Colonic mucosa (tissue), 4 donors: Measurements from ENCODE around the gene NUP62. TPM values are rescaled to one million over a fixed set of nuclear protein-coding genes. Genes with fewer than 3 reads are reported as not detected.

Experiments
- DNase-seq: peaks from one replicate; pipeline ENCODE4 v3.0.0-alpha.2; 2020
- H3K27ac ChIP-seq: fragments of 200-600 bp; one replicate; pipeline ENCODE4 v1.8.0; 2021
- H3K27me3 ChIP-seq: fragments of 200-600 bp; one replicate; pipeline ENCODE4 v1.8.0; 2021
- H3K36me3 ChIP-seq: fragments of 200-600 bp; one replicate; pipeline ENCODE4 v1.8.0; 2021
- H3K4me1 ChIP-seq: fragments of 200-600 bp; one replicate; pipeline ENCODE4 v1.8.0; 2021; ENCODE audit warnings: mild to moderate bottlenecking
- H3K4me3 ChIP-seq: fragments of 200-600 bp; one replicate; pipeline ENCODE4 v1.8.0; 2021
- H3K9ac ChIP-seq, 2 donors: one replicate each; pipeline ENCODE4 v1.7.0; 2013; ENCODE audit warnings: control low read depth in 2 of 2, low read depth in 2 of 2, low read length in 2 of 2
- H3K9me3 ChIP-seq: fragments of 200-600 bp; one replicate; pipeline ENCODE4 v1.8.0; 2021
- CTCF ChIP-seq: fragments of 200-600 bp; IDR thresholded peaks from one replicate; pipeline ENCODE4 v1.8.0; 2022; ENCODE audit warnings: antibody characterized with exemption, mild to moderate bottlenecking
- intact Hi-C: fragments of 100-400 bp; cut with DNase I; formaldehyde crosslinking; loops from one replicate; pipeline ENCODE4 v1.14.1; 2022
- total RNA-seq, 2 donors: library from RNA; stranded (reverse); fragmentation: NEBNext Ultra II Directional in 1 of 2; extraction: Animal tissue kit (Norgen Biotek cat#: 25700) in 1 of 2; gene quantifications; one replicate each; pipeline ENCODE4 v1.2.1, GENCODE V29; 2021
- donor health status: healthy.
- donor health status: DM: no; HTN: no; CAD: no.
- donor health status: DM: no; HTN: no; CAD: no.

NUP62 gene
- total RNA-seq, 2 donors from 2014 or later = 34.8 to 59.8 TPM

GRCh38 chr19:49937750-49938381 lies 8.6 kb upstream of the NUP62 start:
- peak; percentile 84 for DNase-seq
- no peaks in the 10 kb centered on the region for H3K9me3 ChIP-seq
- no peak overlapping the region for H3K9ac ChIP-seq
- H3K27me3 ChIP-seq = no peaks in the 10 kb centered on the region
- intact Hi-C loops = loop anchor here (1.0 kb wide), 1 partner anchor 45 kb away; no protein-coding TSS in a partner anchor
- no peak overlapping the region for H3K27ac ChIP-seq
- peak; percentile 95 for TF ChIP-seq CTCF
- no peaks in the 10 kb centered on the region for H3K36me3 ChIP-seq
- peak overlapping the region; percentile 4 for H3K4me3 ChIP-seq
- peaks cover 5% of the 10 kb centered on the region for H3K4me1 ChIP-seq

GRCh38 chr19:49936549-49936948 lies 7.2 kb upstream of the NUP62 start:
- no peak for DNase-seq
- no peaks in the 10 kb centered on the region for H3K9me3 ChIP-seq

GRCh38 chr19:49933643-49934042 lies 4.3 kb upstream of the NUP62 start:
- intact Hi-C loops = no loop called here
- Histone ChIP-seq H3K27ac (no peak overlapping the region), H3K4me3 (no peak overlapping the region), H3K27me3 (no peaks in the 10 kb centered on the region), H3K9ac (no peak overlapping the region), H3K4me1 (peaks cover 5% of the 10 kb centered on the region), H3K9me3 (no peaks in the 10 kb centered on the region), H3K36me3 (no peaks in the 10 kb centered on the region)
- TF ChIP-seq CTCF = no peak
- no peak for DNase-seq

More at GRCh38 chr19:49936549-49936948, 7.2 kb upstream of the NUP62 start:
- no peak for TF ChIP-seq CTCF
- intact Hi-C loops = no loop called here
- H3K4me1 ChIP-seq = peaks cover 5% of the 10 kb centered on the region
- no peak overlapping the region for H3K4me3 ChIP-seq
- no peak overlapping the region for H3K9ac ChIP-seq
- no peaks in the 10 kb centered on the region for H3K27me3 ChIP-seq
- H3K36me3 ChIP-seq = no peaks in the 10 kb centered on the region
- H3K27ac ChIP-seq = no peak overlapping the region

- no peaks in the 10 kb centered on the region for H3K36me3 ChIP-seq
- peaks cover 5% of the 10 kb centered on the region for H3K4me1 ChIP-seq
- no peaks in the 10 kb centered on the region for H3K9me3 ChIP-seq
- intact Hi-C loops = no loop called here
- no peak overlapping the region for H3K9ac ChIP-seq
- H3K4me3 ChIP-seq = no peak overlapping the region
- DNase-seq = no peak
- no peak overlapping the region for H3K27ac ChIP-seq
- no peak for TF ChIP-seq CTCF
- H3K27me3 ChIP-seq = no peaks in the 10 kb centered on the region
Observed at GRCh38 chr19:49932731-49933131, 3.4 kb upstream of the NUP62 start.

- H3K9me3 ChIP-seq = no peaks in the 10 kb centered on the region
- H3K4me1 ChIP-seq = peaks cover 7% of the 10 kb centered on the region
- intact Hi-C loops = no loop called here
- H3K27me3 ChIP-seq = no peaks in the 10 kb centered on the region
- no peak overlapping the region for H3K9ac ChIP-seq
- H3K4me3 ChIP-seq = no peak overlapping the region
- H3K27ac ChIP-seq = no peak overlapping the region
- TF ChIP-seq CTCF = no peak
- H3K36me3 ChIP-seq = no peaks in the 10 kb centered on the region
- no peak for DNase-seq
Observed at GRCh38 chr19:49932041-49932451, 2.7 kb upstream of the NUP62 start.
